GM23338 (cell line): ENCODE measurements around the gene COMTD1. TPM values are rescaled to one million over a fixed set of nuclear protein-coding genes. Genes with fewer than 3 reads are reported as not detected.

ENCODE experiments used
- ATAC-seq: fragments of 200-7000 bp; cut with Tn5 transposase; 3 replicates; pipeline ENCODE4 v1.9.1; 2020
- DNase-seq: peaks from one replicate; pipeline ENCODE4 v3.0.0-alpha.2; 2015; ENCODE audit warnings: low spot score
- H2AFZ ChIP-seq: fragments of 200-600 bp; sonication (generic); 2 replicates; pipeline ENCODE4 v1.8.0; 2016; ENCODE audit warnings: antibody characterized with exemption, mild to moderate bottlenecking, moderate library complexity
- H3F3A ChIP-seq: fragments of 200-600 bp; sonication (generic); replicated peaks from 2 replicates; pipeline ENCODE4 v1.8.0; 2017; ENCODE audit warnings: antibody characterized with exemption, mixed run types, low read depth
- H3K27ac ChIP-seq: fragments of 200-600 bp; sonication (generic); 2 replicates; pipeline ENCODE4 v1.6.1; 2016; ENCODE audit warnings: low read depth
- H3K27me3 ChIP-seq: fragments of 200-600 bp; sonication (generic); 2 replicates; pipeline ENCODE4 v1.8.0; 2016; ENCODE audit warnings: mild to moderate bottlenecking, mixed run types, moderate library complexity; ENCODE audit not compliant: insufficient read depth
- H3K36me3 ChIP-seq: fragments of 200-600 bp; sonication (generic); 2 replicates; pipeline ENCODE4 v1.8.0; 2016; ENCODE audit warnings: mild to moderate bottlenecking; ENCODE audit not compliant: insufficient read depth
- H3K4me1 ChIP-seq: fragments of 200-600 bp; sonication (generic); 2 replicates; pipeline ENCODE4 v1.8.0; 2016; ENCODE audit warnings: mild to moderate bottlenecking, moderate library complexity; ENCODE audit not compliant: insufficient read depth
- H3K4me2 ChIP-seq: fragments of 200-600 bp; sonication (generic); 2 replicates; pipeline ENCODE4 v1.7.1; 2017; ENCODE audit warnings: mixed run types
- H3K4me3 ChIP-seq: fragments of 200-600 bp; sonication (generic); 2 replicates; pipeline ENCODE4 v1.6.1; 2016; ENCODE audit warnings: mixed run types
- H3K79me2 ChIP-seq: fragments of 200-600 bp; sonication (generic); replicated peaks from 2 replicates; pipeline ENCODE4 v1.8.0; 2017; ENCODE audit warnings: mild to moderate bottlenecking; ENCODE audit not compliant: insufficient read depth
- H3K9me2 ChIP-seq: fragments of 200-600 bp; sonication (generic); 2 replicates; pipeline ENCODE4 v1.8.0; 2017; ENCODE audit not compliant: insufficient read depth
- H4K20me1 ChIP-seq: fragments of 200-600 bp; sonication (generic); replicated peaks from 2 replicates; pipeline ENCODE4 v1.8.0; 2017; ENCODE audit warnings: mild to moderate bottlenecking; ENCODE audit not compliant: insufficient read depth
- H3K27ac Mint-ChIP-seq: 2 replicates; pipeline ENCODE4 v1.8.0; 2020; ENCODE audit warnings: inconsistent platforms, mild to moderate bottlenecking, moderate library complexity, mixed read lengths
- H3K27me3 Mint-ChIP-seq: 3 replicates; pipeline ENCODE4 v1.8.0; 2022; ENCODE audit warnings: low read depth, mild to moderate bottlenecking, moderate library complexity, mixed read lengths, inconsistent platforms; ENCODE audit not compliant: insufficient read depth, poor library complexity
- H3K36me3 Mint-ChIP-seq: 3 replicates; pipeline ENCODE4 v1.8.0; 2021; ENCODE audit warnings: low read depth, mild to moderate bottlenecking, inconsistent platforms, moderate library complexity, mixed read lengths
- H3K4me1 Mint-ChIP-seq: 3 replicates; pipeline ENCODE4 v1.8.0; 2020; ENCODE audit warnings: mild to moderate bottlenecking, inconsistent platforms, mixed read lengths
- H3K4me3 Mint-ChIP-seq: 3 replicates; pipeline ENCODE4 v1.8.0; 2021; ENCODE audit warnings: moderate library complexity, mild to moderate bottlenecking, inconsistent platforms, mixed read lengths
- H3K9me3 Mint-ChIP-seq: 3 replicates; pipeline ENCODE4 v1.8.0; 2020; ENCODE audit warnings: moderate library complexity, mild to moderate bottlenecking, inconsistent platforms, mixed read lengths
- CREB1 ChIP-seq: fragments of 250-450 bp; sonication (Bioruptor Pico); IDR thresholded peaks from 2 replicates; pipeline ENCODE4 v1.5.0; 2020; ENCODE audit warnings: low read depth, mild to moderate bottlenecking, moderate library complexity
- EZH2phosphoT487 ChIP-seq: fragments of 200-600 bp; sonication (generic); IDR thresholded peaks from one replicate; pipeline ENCODE4 v1.8.1; 2018; ENCODE audit warnings: antibody characterized with exemption; ENCODE audit not compliant: unreplicated experiment
- JUNB ChIP-seq: IDR thresholded peaks from one replicate; pipeline ENCODE4 v1.6.1; 2016; ENCODE audit warnings: antibody characterized with exemption; ENCODE audit not compliant: unreplicated experiment
- POLR2AphosphoS5 ChIP-seq: IDR thresholded peaks from 2 replicates; pipeline ENCODE4 v1.6.1; 2016; ENCODE audit warnings: antibody characterized with exemption, low read depth
- ZNF114 ChIP-seq: fragments of 250-450 bp; sonication (Bioruptor Pico); IDR thresholded peaks from 2 replicates; pipeline ENCODE4 v1.5.0; 2020; ENCODE audit warnings: mild to moderate bottlenecking, moderate library complexity
- ZNF331 ChIP-seq: fragments of 250-450 bp; sonication (Bioruptor Pico); IDR thresholded peaks from 2 replicates; pipeline ENCODE4 v1.5.0; 2020; ENCODE audit warnings: low read depth, mild to moderate bottlenecking, moderate library complexity
- polyA plus RNA-seq: library from polyadenylated mRNA; unstranded; fragments of >200 nt; fragmentation: Nextera tagmentation; extraction: Ambion mirVana; gene quantifications from 2 replicates; pipeline ENCODE4 v1.2.1, GENCODE V29; 2016
- total RNA-seq: library from RNA; depleted of rRNA; stranded (reverse); fragments of >200 nt; shearing (Covaris generic); gene quantifications from 2 replicates; pipeline ENCODE4 v1.2.3, GENCODE V29; 2014
- TF ChIP-seq, protein P1 (sequence below), 2 experiments: fragments of 200-600 bp in 1 of 2; sonication (generic) in 1 of 2; conservative IDR thresholded peaks; 2 replicates each; pipeline versions ENCODE4 v1.5.1 to v1.6.1; 2016 to 2017; ENCODE audit warnings: antibody characterized with exemption in 2 of 2, low read depth in 2 of 2, mild to moderate bottlenecking in 2 of 2, moderate library complexity in 1 of 2

The COMTD1 gene
- total and polyA plus RNA-seq, 2 experiments from 2014 or later, result 40.0 to 46.7 TPM

DNA sequence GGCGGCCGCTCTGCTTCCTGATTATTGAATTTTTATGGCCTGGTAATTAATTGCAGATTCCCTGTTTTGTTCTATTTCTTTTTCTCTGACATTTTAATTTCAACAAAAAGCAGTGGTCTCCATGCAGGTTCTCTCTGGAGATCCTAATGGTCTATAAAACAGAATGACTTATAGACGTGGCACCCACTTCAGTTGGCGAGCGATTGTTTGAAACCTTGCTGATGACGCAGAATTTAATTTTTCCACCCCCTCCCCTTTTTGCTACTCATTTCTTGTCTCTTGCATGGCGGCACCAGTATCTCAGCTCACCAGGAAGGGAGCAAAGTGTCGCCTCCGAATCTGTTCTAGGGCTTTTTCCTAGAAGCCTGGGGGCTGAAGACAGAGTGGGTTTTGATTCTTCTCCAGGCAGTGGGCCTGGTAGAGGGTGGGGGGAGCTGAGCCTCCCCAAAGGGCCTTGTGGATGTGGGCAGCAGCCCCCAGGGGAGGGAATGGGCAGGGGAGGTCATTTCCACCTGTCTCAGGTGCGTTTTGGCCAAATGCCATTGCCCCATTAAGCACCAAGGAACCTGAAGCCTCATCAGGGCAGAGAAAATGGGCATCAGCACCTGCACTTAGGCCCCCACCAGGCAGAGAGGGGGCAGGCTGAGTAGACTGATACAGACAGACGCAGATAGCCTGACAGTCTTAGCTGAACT lies 3.5 kb upstream of the COMTD1 start (continued):
- no peak for TF ChIP-seq EZH2phosphoT487
- no peak for TF ChIP-seq ZNF331 (CRISPR knock-in tag)

DNA sequence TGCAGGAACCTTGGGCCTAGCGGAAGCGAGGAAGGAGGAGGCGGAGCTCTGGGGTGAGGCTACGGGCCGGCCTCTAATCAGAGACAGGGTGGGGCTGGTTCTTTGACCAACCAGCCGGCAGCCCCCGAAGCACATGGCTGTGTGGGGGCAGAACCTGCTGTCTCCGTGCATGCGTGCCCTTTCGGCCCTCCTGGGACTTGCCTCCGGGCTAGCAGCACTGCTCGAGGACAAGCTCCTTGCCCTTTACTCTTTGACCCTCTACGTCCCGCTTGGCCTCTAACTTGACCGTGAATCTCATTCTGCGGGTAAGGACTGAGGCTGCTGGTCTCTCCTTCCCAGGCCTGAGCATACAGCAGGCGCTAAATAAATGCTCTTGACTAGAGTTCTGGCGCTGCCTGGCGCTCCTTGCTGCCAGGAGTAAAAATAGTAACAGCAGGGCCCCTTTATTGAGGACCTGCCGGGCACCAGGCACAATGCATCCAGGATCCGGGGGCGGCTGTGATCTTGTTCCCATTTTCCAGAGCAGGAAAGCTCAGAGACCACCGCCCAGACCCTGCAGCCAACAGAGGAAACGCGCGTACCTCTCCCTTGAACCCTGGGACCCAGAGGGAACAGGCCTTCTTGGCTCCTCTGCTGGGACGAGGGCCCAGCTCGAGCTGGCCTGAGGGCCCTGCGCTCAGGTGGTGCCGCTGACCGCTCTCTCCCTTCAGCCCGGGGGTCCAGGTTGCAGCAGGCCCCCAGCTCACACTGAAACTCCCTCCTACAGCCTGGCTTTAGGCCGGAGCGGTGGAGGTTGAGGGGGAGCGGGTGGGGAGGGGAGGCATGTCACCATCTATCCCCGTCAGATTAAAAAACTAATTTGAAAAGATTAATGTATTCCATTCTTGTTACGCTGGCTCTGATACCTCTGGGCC lies 2.7 kb upstream of the COMTD1 start:
- H4K20me1 ChIP-seq, result no peaks in the 10 kb centered on the region
- Mint-ChIP-seq H3K27ac (no peak overlapping the region), H3K36me3 (peaks cover 2% of the 10 kb centered on the region; the same call in 2 of the 3 replicates), H3K9me3 (no peaks in the 10 kb centered on the region), H3K4me3 (no peak overlapping the region), H3K4me1 (peaks cover 8% of the 10 kb centered on the region), H3K27me3 (peaks cover 8% of the 10 kb centered on the region)
- H3K36me3 ChIP-seq, result no peaks in the 10 kb centered on the region
- no peaks in the 10 kb centered on the region for H3K9me2 ChIP-seq
- peak overlapping the region; percentile 83; the same call in 1 of the 2 replicates for H2AFZ ChIP-seq
- ATAC-seq (no peak), DNase-seq (peak; percentile 54)
- H3F3A ChIP-seq, result peaks cover 13% of the 10 kb centered on the region
- H3K4me3 ChIP-seq, result no peak overlapping the region
- H3K4me2 ChIP-seq, result no peak overlapping the region
- no peaks in the 10 kb centered on the region for H3K27me3 ChIP-seq
- H3K4me1 ChIP-seq, result no peaks in the 10 kb centered on the region
- TF ChIP-seq ZNF114 (no peak), JUNB (no peak), CREB1 (CRISPR knock-in tag) (no peak)
- H3K27ac ChIP-seq, result no peak overlapping the region
- no peaks in the 10 kb centered on the region for H3K79me2 ChIP-seq

DNA sequence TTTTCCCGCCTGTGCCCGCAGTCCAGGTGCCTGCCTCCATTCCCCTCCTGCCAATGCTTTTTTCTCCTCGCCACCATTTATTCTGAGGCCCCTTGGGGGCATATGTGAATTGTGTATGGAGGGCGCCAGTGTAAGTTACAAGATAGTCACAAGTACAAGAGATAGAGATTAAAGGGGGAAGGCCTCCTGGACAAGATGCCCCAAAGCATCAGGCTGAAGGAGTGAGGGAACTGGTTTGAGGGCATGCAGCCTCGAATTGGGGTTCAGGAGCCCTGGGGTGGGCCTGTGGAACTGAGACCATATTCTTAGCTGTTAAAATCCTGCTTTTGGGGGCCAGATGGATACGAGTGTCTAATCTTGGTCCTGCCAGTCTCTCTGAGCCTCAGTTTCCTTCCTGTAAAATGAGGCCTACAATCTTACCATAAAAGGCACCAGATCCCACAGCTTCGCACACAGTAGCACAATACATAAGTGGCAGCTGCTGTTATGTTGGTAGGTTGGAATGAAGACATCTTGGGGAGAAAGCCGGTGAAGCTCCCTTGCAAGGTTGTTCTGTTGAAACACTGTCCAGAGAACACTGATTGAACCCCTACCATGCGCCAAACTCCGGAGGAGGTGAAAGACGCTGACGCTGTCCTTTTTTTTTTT lies 545 bp upstream of the COMTD1 start:
- Histone ChIP-seq H3F3A (peaks cover 33% of the 10 kb centered on the region), H3K4me3 (no peak overlapping the region), H3K79me2 (0 out of 2 replicates have a peak, but pooled peaks cover 5% of the 10 kb centered on the region), H2AFZ (peak overlapping the region; percentile 83; the same call in 1 of the 2 replicates), H4K20me1 (peaks cover 11% of the 10 kb centered on the region), H3K4me1 (peaks cover 6% of the 10 kb centered on the region; the same call in 1 of the 2 replicates), H3K27me3 (no peaks in the 10 kb centered on the region), H3K4me2 (0 out of 2 replicates have a peak overlapping the region, but pooled peaks have one; percentile 62), H3K36me3 (peaks cover 12% of the 10 kb centered on the region), H3K27ac (no peak overlapping the region), H3K9me2 (no peaks in the 10 kb centered on the region)
- peaks cover 24% of the 10 kb centered on the region for H3K36me3 Mint-ChIP-seq
- ATAC-seq (no peak), DNase-seq (no peak)
- H3K9me3 Mint-ChIP-seq, result no peaks in the 10 kb centered on the region
- no peak for TF ChIP-seq POLR2AphosphoS5
- TF ChIP-seq, protein P1, sequence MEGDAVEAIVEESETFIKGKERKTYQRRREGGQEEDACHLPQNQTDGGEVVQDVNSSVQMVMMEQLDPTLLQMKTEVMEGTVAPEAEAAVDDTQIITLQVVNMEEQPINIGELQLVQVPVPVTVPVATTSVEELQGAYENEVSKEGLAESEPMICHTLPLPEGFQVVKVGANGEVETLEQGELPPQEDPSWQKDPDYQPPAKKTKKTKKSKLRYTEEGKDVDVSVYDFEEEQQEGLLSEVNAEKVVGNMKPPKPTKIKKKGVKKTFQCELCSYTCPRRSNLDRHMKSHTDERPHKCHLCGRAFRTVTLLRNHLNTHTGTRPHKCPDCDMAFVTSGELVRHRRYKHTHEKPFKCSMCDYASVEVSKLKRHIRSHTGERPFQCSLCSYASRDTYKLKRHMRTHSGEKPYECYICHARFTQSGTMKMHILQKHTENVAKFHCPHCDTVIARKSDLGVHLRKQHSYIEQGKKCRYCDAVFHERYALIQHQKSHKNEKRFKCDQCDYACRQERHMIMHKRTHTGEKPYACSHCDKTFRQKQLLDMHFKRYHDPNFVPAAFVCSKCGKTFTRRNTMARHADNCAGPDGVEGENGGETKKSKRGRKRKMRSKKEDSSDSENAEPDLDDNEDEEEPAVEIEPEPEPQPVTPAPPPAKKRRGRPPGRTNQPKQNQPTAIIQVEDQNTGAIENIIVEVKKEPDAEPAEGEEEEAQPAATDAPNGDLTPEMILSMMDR (conservative IDR thresholded peaks at IDR 0.05; ENCODE audit: low read depth in 2 of 2), result peak in 1 of 2 experiments; percentile 3; a peak in 1 of 4 replicates
- peaks cover 19% of the 10 kb centered on the region for H3K4me1 Mint-ChIP-seq
- peaks cover 22% of the 10 kb centered on the region for H3K27me3 Mint-ChIP-seq
- H3K4me3 Mint-ChIP-seq, result peak overlapping the region; percentile 34; the same call in 1 of the 3 replicates
- no peak overlapping the region for H3K27ac Mint-ChIP-seq
